HepG2 (cell line): ENCODE data around the gene MPZL3.

Experiments
- ARID2 ChIP-seq: sonication (generic); formaldehyde crosslinking; IDR thresholded peaks from 2 replicates; pipeline ENCODE4 v1.8.1; 2022; ENCODE audit warnings: mild to moderate bottlenecking, missing genetic modification reagents, borderline replicate concordance
- ATF6 ChIP-seq: sonication (generic); formaldehyde crosslinking; conservative IDR thresholded peaks from 2 replicates; pipeline ENCODE4 v1.4.0; 2020; ENCODE audit warnings: missing genetic modification reagents
- CHD2 ChIP-seq: IDR thresholded peaks from 2 replicates; pipeline ENCODE4 v1.6.1; 2011; ENCODE audit warnings: low read depth, low read length, improper control_type of control experiment
- EP300 ChIP-seq, 3 experiments: sonication (generic) in 1 of 3; formaldehyde crosslinking in 1 of 3; IDR thresholded peaks; 2 replicates each; pipeline versions ENCODE4 v1.5.1 to v1.6.1; 2011 to 2020; ENCODE audit warnings: low read depth in 2 of 3, low read length in 2 of 3, borderline replicate concordance in 1 of 3, improper control_type of control experiment in 1 of 3, mild to moderate bottlenecking in 1 of 3, missing genetic modification reagents in 1 of 3, moderate library complexity in 1 of 3
- POLR2A ChIP-seq, 2 experiments: IDR thresholded peaks; 2 replicates each; pipeline ENCODE4 v1.6.1; 2011; ENCODE audit warnings: low read depth in 2 of 2, low read length in 2 of 2, mild to moderate bottlenecking in 1 of 2, moderate library complexity in 1 of 2; ENCODE audit not compliant: insufficient read depth in 1 of 2
- POLR2AphosphoS2 ChIP-seq: IDR thresholded peaks from 2 replicates; pipeline ENCODE4 v1.6.1; 2011; ENCODE audit warnings: low read depth, low read length, improper control_type of control experiment
- SNAI1 ChIP-seq: sonication (generic); formaldehyde crosslinking; IDR thresholded peaks from 2 replicates; pipeline ENCODE4 v1.5.0; 2020; ENCODE audit warnings: mild to moderate bottlenecking, missing genetic modification reagents, borderline replicate concordance
- TBP ChIP-seq: sonication (generic); formaldehyde crosslinking; IDR thresholded peaks from 2 replicates; pipeline ENCODE4 v1.5.0; 2020; ENCODE audit warnings: missing genetic modification reagents
- ZFP41 ChIP-seq: sonication (generic); formaldehyde crosslinking; IDR thresholded peaks from 2 replicates; pipeline ENCODE4 v1.4.0; 2020; ENCODE audit warnings: mild to moderate bottlenecking, missing genetic modification reagents, borderline replicate concordance
- ZNF354B ChIP-seq: sonication (generic); formaldehyde crosslinking; IDR thresholded peaks from 2 replicates; pipeline ENCODE4 v1.8.0; 2022; ENCODE audit warnings: mild to moderate bottlenecking, missing genetic modification reagents
- ZNF589 ChIP-seq: sonication (generic); formaldehyde crosslinking; conservative IDR thresholded peaks from 2 replicates; pipeline ENCODE4 v1.8.0; 2022; ENCODE audit warnings: mild to moderate bottlenecking, moderate library complexity, missing genetic modification reagents
- ZNF766 ChIP-seq: sonication (generic); formaldehyde crosslinking; IDR thresholded peaks from 2 replicates; pipeline ENCODE4 v1.5.0; 2020; ENCODE audit warnings: missing genetic modification reagents, borderline replicate concordance
- TF ChIP-seq, protein P1 (sequence below), 2 experiments: fragments of 450-650 bp in 1 of 2; sonication (generic) in 1 of 2; formaldehyde crosslinking in 1 of 2; IDR thresholded peaks; 2 replicates each; pipeline versions ENCODE4 v1.6.1 to v1.8.0; 2016 to 2022; ENCODE audit warnings: antibody characterized with exemption in 1 of 2, mild to moderate bottlenecking in 1 of 2, missing genetic modification reagents in 1 of 2

DNA sequence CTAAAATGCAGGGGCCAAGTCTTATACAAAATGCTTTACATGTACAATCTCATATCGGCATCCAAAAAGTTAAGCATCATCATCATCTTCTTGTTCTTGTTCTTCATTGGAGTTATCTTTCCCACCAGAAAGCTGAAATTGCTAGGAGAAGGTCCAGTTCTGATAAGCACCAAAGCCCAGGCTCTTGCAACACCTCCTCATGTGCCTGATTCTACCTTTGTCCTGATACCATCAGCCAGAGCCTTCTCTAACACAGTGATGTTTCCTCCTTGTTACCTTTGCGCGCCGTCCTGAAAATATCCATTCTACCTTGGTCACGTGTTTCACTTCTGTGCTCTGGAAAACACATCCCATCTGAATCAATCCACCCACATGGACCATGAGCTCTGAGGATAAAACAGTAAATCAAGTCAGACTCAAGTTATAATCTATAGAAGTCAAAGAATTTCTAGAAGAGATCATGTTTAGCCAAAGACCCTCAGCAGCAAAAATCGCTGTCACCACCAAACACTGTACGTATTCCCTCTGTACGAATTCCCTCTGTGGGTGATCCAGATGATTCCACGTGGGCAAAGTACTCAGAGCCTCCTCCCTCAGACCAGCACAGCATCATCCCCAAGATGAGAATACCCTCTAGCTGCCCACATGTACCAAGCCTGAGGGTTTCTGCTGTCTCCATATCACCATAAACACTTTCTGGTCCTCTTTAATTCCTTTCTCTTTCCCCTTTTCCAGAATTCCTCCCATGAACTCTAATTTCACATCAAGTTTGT is 46.4 kb downstream of the MPZL3 start:
- TF ChIP-seq ZNF589 (CRISPR knock-in tag) (no peak), EP300 (IDR thresholded peaks at IDR 0.05; ENCODE audit: low read depth in 2 of 2, low read length in 2 of 2) (no peak), EP300 (CRISPR knock-in tag; IDR thresholded peaks at IDR 0.05; ENCODE audit: borderline replicate concordance) (no peak), ATF6 (CRISPR knock-in tag) (no peak), TBP (CRISPR knock-in tag) (no peak), POLR2AphosphoS2 (no peak), ZNF766 (CRISPR knock-in tag) (no peak), ARID2 (CRISPR knock-in tag) (no peak), ZFP41 (CRISPR knock-in tag) (no peak), CHD2 (no peak), ZNF354B (CRISPR knock-in tag) (no peak), SNAI1 (no peak), POLR2A (IDR thresholded peaks at IDR 0.05; ENCODE audit: insufficient read depth in 1 of 2, low read depth in 2 of 2, low read length in 2 of 2) (no peak)
- TF ChIP-seq, protein P1, sequence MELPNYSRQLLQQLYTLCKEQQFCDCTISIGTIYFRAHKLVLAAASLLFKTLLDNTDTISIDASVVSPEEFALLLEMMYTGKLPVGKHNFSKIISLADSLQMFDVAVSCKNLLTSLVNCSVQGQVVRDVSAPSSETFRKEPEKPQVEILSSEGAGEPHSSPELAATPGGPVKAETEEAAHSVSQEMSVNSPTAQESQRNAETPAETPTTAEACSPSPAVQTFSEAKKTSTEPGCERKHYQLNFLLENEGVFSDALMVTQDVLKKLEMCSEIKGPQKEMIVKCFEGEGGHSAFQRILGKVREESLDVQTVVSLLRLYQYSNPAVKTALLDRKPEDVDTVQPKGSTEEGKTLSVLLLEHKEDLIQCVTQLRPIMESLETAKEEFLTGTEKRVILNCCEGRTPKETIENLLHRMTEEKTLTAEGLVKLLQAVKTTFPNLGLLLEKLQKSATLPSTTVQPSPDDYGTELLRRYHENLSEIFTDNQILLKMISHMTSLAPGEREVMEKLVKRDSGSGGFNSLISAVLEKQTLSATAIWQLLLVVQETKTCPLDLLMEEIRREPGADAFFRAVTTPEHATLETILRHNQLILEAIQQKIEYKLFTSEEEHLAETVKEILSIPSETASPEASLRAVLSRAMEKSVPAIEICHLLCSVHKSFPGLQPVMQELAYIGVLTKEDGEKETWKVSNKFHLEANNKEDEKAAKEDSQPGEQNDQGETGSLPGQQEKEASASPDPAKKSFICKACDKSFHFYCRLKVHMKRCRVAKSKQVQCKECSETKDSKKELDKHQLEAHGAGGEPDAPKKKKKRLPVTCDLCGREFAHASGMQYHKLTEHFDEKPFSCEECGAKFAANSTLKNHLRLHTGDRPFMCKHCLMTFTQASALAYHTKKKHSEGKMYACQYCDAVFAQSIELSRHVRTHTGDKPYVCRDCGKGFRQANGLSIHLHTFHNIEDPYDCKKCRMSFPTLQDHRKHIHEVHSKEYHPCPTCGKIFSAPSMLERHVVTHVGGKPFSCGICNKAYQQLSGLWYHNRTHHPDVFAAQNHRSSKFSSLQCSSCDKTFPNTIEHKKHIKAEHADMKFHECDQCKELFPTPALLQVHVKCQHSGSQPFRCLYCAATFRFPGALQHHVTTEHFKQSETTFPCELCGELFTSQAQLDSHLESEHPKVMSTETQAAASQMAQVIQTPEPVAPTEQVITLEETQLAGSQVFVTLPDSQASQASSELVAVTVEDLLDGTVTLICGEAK (IDR thresholded peaks at IDR 0.05), result no peak
- TF ChIP-seq, protein P1 (CRISPR knock-in tag; IDR thresholded peaks at IDR 0.05), result no peak
